ENCODE measurements around the gene SERPINB8.
A peak's percentile ranks its signal among the peaks of the same experiment; 100 is the strongest.

Gene SERPINB8

DNA sequence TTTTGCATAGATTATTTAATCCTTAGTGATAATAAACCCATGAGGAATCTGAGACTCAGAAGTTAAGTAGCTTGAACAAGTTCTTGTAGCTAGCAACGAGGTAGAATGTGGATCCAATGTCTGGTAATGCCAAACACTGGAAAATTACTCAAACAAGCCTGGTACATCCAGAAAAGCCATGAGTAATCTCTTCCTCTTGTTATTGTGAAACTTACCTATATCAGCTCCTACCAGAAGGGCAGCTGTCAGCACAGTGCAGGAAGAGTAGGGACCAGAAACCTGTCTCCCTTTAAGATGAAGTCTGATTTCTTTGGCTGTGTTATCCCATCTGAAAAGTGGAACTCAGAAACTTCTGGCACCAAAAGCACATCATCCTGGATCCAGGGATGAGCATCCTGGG, 7.7 kb upstream of the SERPINB8 start:
- no peaks in the 10 kb centered on the region for H3K79me2 ChIP-seq (ENCODE audit: control insufficient read depth, low read length)
- H3K4me3 ChIP-seq (ENCODE audit: low read length) = no peak overlapping the region
- H3K27me3 ChIP-seq (ENCODE audit: control insufficient read depth, low read length) = peaks cover 18% of the 10 kb centered on the region
- no peak for TF ChIP-seq EZH2phosphoT487 (IDR thresholded peaks at IDR 0.05; ENCODE audit: borderline replicate concordance, low read length)
- TF ChIP-seq, protein P1, sequence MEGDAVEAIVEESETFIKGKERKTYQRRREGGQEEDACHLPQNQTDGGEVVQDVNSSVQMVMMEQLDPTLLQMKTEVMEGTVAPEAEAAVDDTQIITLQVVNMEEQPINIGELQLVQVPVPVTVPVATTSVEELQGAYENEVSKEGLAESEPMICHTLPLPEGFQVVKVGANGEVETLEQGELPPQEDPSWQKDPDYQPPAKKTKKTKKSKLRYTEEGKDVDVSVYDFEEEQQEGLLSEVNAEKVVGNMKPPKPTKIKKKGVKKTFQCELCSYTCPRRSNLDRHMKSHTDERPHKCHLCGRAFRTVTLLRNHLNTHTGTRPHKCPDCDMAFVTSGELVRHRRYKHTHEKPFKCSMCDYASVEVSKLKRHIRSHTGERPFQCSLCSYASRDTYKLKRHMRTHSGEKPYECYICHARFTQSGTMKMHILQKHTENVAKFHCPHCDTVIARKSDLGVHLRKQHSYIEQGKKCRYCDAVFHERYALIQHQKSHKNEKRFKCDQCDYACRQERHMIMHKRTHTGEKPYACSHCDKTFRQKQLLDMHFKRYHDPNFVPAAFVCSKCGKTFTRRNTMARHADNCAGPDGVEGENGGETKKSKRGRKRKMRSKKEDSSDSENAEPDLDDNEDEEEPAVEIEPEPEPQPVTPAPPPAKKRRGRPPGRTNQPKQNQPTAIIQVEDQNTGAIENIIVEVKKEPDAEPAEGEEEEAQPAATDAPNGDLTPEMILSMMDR (IDR thresholded peaks at IDR 0.05; ENCODE audit: low read depth, low read length, poor library complexity, severe bottlenecking) = no peak
- no peak overlapping the region for H3K4me2 ChIP-seq (ENCODE audit: low read length)
- no peaks in the 10 kb centered on the region for H3K4me1 ChIP-seq (ENCODE audit: control insufficient read depth, low read length)
- H3K9me2 ChIP-seq (replicated peaks; ENCODE audit: control insufficient read depth, low read length) = no peaks in the 10 kb centered on the region
- no peaks in the 10 kb centered on the region for H3K9me3 ChIP-seq (ENCODE audit: control insufficient read depth, insufficient read depth, low read length)
- no peaks in the 10 kb centered on the region for H4K20me1 ChIP-seq (ENCODE audit: control insufficient read depth, insufficient read depth, low read depth, low read length)
- no peaks in the 10 kb centered on the region for H3K36me3 ChIP-seq (ENCODE audit: control insufficient read depth, low read length)
- H3K27ac ChIP-seq (ENCODE audit: low read depth, low read length) = no peak overlapping the region
- H3F3A ChIP-seq (ENCODE audit: control insufficient read depth, insufficient read depth) = no peaks in the 10 kb centered on the region

DNA sequence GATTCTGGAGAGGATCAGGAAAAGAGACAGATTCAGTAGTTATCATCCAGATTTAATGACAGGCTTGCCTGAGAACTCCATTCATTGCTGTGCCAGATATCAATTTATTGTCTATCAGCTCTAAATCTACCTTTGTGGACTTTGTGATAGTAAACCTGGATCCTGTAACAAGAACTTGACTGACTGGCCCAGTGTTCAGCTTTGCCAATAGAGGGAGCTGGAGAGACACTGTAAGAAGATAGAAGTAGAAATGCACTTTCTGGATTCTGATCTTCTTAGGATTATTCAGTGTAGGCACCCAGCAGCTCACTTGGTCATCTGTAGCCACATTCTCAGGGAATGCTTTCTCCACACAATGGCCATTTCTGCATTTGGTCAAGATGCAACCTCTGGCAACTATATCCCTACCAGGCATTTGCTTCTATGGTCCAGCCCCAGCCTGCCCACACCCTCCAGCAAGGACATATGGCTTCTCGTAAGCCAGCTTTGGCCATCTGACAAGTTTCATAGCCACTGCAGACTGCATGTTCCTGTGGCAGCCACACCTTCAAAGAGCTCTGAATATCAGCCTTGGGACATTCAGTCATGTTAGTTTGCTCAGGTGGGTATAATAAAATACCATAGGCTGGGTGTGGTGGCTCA, 6.1 kb upstream of the SERPINB8 start:
- no peaks in the 10 kb centered on the region for H3K9me2 ChIP-seq (replicated peaks; ENCODE audit: control insufficient read depth, low read length)
- no peaks in the 10 kb centered on the region for H3F3A ChIP-seq (ENCODE audit: control insufficient read depth, insufficient read depth)
- TF ChIP-seq, protein P1 (IDR thresholded peaks at IDR 0.05; ENCODE audit: low read depth, low read length, poor library complexity, severe bottlenecking) = peak; percentile 84
- no peak for TF ChIP-seq EZH2phosphoT487 (IDR thresholded peaks at IDR 0.05; ENCODE audit: borderline replicate concordance, low read length)
- no peak overlapping the region for H3K27ac ChIP-seq (ENCODE audit: low read depth, low read length)
- H3K9me3 ChIP-seq (ENCODE audit: control insufficient read depth, insufficient read depth, low read length) = no peaks in the 10 kb centered on the region
- H3K27me3 ChIP-seq (ENCODE audit: control insufficient read depth, low read length) = peaks cover 18% of the 10 kb centered on the region
- no peak overlapping the region for H3K4me3 ChIP-seq (ENCODE audit: low read length)
- no peaks in the 10 kb centered on the region for H3K36me3 ChIP-seq (ENCODE audit: control insufficient read depth, low read length)
- no peaks in the 10 kb centered on the region for H3K4me1 ChIP-seq (ENCODE audit: control insufficient read depth, low read length)
- H3K79me2 ChIP-seq (ENCODE audit: control insufficient read depth, low read length) = no peaks in the 10 kb centered on the region
- no peak overlapping the region for H3K4me2 ChIP-seq (ENCODE audit: low read length)
- no peaks in the 10 kb centered on the region for H4K20me1 ChIP-seq (ENCODE audit: control insufficient read depth, insufficient read depth, low read depth, low read length)

DNA sequence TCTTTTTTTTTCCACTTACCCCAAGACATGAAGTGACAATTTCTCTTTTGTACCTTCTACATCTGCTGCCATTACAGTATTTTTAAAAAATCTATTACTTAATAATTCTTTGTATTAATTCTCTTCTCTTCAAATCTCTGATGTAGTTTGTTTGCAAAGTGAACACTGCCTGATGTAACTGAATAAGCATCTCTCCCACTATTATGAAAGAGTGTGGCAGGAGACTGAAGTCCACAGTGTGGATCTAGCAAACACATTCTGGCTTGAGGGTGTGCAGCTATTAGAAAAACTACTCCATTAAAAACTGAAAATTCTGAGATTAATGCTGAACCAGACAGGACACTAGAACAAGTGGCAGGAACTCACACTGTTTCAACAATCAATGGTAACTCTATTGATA, 5.0 kb upstream of the SERPINB8 start:
- Histone ChIP-seq H3K4me2 (ENCODE audit: low read length) (no peak overlapping the region), H4K20me1 (ENCODE audit: control insufficient read depth, insufficient read depth, low read depth, low read length) (no peaks in the 10 kb centered on the region), H3K36me3 (ENCODE audit: control insufficient read depth, low read length) (no peaks in the 10 kb centered on the region; the same call in 1 of the 2 replicates), H3K4me1 (ENCODE audit: control insufficient read depth, low read length) (peaks cover 8% of the 10 kb centered on the region), H3K27ac (ENCODE audit: low read depth, low read length) (no peak overlapping the region), H3K79me2 (ENCODE audit: control insufficient read depth, low read length) (no peaks in the 10 kb centered on the region), H3K4me3 (ENCODE audit: low read length) (no peak overlapping the region), H3K27me3 (ENCODE audit: control insufficient read depth, low read length) (peaks cover 25% of the 10 kb centered on the region), H3F3A (ENCODE audit: control insufficient read depth, insufficient read depth) (peaks cover 7% of the 10 kb centered on the region; the same call in 1 of the 2 replicates), H3K9me3 (ENCODE audit: control insufficient read depth, insufficient read depth, low read length) (no peaks in the 10 kb centered on the region), H3K9me2 (replicated peaks; ENCODE audit: control insufficient read depth, low read length) (no peaks in the 10 kb centered on the region)
- no peak for TF ChIP-seq EZH2phosphoT487 (IDR thresholded peaks at IDR 0.05; ENCODE audit: borderline replicate concordance, low read length)
- TF ChIP-seq, protein P1 (IDR thresholded peaks at IDR 0.05; ENCODE audit: low read depth, low read length, poor library complexity, severe bottlenecking) = no peak

Data from DOHH2 (cell line).